Measurements from ENCODE around the gene CHPF.

- TF ChIP-seq CTCF (conservative IDR thresholded peaks at IDR 0.05; ENCODE audit: low read length) (no peak), EZH2phosphoT487 (IDR thresholded peaks at IDR 0.05; ENCODE audit: borderline replicate concordance, low read depth, low read length) (no peak)
Observed at GRCh38 chr2:219525533-219526232, 17.9 kb downstream of the CHPF start.

Measured in OCI-LY7 (cell line).